Endothelial cell of hepatic sinusoid (primary cell): ENCODE measurements around the gene BRMS1L.
"Not testable (repeated sequence)": the region's sequence is repeated elsewhere in the genome, so short reads cannot be mapped to it uniquely, and the experiment has no call there.

Experiments used
- in situ Hi-C: cut with HindIII; loops from 2 replicates; pipeline ENCODE4 v1.10.0; 2017; ENCODE audit warnings: low sequenced_read_pairs

The BRMS1L gene

DNA sequence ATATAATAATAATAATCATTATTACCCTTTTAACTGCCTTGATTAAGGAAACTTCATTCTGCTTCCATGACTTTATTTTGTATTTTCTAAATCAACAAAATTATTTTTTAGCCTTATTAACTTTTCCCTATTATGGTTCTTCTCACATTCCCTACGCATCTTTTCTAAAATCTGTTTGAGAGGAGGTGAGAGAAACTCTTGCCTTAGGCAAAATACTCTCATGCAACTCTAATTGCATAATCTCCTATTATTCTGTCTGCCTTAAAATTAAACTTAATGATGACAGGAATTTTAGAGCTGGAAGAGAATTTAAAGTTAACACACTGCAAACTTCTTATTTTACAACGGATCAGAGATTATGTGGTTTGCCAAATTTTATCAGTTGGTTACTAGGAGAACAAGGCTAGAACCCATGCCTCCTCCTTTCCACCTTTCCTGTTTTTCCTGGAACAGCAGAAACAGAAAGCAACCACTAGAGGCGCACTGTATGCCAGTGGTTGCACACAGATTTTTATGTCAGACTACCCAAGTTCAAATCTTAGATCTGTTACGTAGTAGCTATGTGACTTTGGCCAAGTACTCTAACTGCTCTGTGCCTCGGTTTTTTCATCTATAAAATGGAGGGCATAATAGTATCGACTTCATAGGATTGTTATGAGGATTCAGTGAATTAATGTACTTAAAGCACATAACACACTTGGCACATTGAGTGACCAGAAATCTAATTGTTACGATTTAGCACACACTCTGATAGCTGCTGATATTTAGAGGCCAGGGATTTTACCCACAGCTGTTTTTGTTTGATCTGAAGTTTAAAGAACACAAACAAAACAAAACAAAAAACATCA, 4.3 kb upstream of the BRMS1L start:
- in situ Hi-C loops = no loop called here

DNA sequence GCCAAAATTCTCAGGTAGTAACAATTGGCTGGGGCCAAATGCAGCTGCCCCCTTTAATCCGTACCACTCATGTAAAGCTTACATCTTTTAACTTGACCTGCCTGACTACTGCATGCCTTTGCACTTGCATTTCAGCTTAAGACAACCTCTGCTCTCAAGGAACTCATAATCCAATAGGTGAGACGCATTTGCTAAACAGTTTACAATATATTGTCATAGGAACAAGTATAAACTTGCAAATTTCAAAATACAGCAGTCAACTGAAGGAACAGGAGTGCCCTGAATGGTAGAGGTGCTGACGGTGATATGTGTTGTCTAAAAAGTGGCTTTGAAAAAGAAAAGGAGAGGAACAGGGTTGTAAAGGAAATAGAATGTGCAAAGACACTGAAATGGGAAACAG, 3.6 kb upstream of the BRMS1L start:
- in situ Hi-C loops = no loop called here

- in situ Hi-C loops = not testable (repeated sequence)
These were observed 1.5 kb upstream of the BRMS1L start for GRCh38 chr14:35824446-35825165.

- in situ Hi-C loops = no loop called here
These were observed 245 bp upstream of the BRMS1L start for GRCh38 chr14:35825968-35826217.

- in situ Hi-C loops = no loop called here
These were observed 846 bp downstream of the BRMS1L start for GRCh38 chr14:35826952-35827416.

DNA sequence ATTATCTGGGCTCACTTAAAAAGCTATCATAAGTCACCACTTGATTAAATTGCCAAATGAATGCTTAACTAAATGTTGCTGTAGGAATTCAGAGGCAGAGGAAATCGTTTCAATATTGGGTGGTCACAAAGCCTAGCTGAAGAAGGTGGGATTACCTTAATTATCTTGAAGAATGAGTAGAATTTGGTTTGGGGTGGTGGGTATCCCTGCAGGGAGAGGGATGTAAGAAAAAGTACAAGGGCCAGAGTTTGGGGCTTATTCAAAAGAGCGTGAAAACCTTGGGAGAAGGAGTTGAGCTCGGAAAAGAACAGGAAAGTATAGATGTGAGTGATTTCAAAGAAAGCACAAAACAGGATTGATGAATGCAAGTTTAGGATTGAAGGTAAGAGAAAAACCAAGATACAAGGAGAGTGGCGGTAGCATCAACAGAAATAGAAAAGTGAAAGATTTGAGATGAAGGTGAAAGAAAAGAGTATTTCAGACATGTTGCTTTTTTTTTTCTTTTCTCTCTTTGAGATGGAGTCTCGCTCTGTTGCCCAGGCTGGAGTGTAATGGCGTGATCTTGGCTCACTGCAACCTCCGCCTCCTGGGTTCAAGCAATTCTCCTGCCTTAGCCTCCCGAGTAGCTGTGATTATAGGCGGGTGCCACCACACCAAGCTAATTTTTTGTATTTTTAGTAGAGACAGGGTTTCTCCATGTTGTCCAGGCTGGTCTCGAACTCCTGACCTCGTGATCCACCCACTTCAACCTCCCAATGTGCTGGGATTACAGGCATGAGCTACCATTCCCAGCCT, 1.7 kb downstream of the BRMS1L start:
- in situ Hi-C loops = no loop called here

DNA sequence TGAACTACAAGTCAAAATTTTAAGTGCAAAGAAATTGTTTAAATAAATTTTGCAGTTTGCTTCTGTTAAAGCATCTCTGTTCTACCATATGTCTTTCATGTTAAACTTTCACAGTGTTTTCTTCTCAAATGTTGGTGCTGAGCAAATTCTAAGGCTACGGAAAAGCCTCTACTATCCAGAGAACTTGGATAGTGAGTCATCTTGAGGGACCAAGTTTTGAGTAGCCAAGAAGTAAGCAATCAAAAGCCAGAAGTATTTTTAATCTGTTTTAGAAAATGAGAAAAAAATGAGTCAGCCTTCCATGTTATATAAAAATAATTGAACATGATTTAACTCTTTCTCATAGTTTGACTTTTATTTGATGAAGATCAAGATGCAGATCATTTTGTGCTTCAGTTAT, 3.3 kb downstream of the BRMS1L start:
- in situ Hi-C loops = no loop called here

DNA sequence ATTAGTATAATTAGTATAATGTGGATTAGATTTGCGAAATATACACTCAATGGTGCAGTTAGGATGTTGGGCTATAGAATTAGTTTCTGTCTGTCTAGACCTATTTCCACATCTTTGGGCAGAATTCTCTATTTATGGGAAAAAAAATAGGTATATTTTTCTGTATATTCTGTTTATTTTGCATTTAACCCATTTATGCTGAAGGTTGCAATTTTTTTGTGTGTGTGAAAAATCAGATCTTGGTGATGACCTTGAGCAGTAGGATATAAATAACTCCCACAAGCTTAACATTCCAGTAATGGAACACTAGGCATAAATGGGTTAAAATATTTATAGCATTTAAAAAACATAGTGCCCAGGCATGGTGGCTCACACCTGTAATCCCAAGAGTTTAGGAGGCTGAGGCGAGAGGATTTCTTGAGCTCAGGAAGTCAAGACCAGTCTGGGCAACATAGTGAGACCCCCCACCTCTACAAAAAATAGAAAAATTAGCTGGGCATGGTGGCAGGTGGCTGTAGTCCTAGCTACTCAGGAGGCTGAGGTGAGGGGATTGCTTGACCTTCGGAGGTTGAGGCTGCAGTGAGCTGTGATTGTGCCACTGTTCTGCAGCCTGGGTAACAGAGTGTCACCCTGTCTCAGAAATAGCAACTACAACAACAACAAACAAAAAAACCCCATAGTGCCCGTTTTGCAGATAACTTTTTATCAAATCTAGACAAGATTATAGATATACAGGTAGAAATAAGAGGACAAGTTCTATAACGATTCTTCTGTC, 9.3 kb downstream of the BRMS1L start:
- in situ Hi-C loops = no loop called here

DNA sequence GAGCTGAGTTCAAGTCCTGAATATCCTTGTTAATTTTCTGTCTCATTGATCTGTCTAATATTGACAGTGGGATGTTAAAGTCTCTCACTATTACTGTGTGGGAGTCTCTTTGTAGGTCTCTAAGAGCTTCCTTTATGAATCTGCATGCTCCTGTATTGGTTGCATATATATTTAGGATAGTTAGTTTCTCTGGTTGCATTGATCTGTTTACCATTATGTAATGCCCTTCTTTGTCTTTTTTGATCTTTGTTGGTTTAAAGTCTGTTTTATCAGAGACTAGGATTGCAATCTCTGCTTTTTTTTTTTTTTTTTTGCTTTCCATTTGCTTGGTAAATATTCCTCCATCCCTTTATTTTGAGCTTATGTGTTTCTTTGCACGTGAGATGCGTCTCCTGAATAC, 15.6 kb downstream of the BRMS1L start:
- in situ Hi-C loops = not testable (repeated sequence)

GRCh38 chr14:35842245-35842644, 16.1 kb downstream of the BRMS1L start:
- in situ Hi-C loops = not testable (repeated sequence)

DNA sequence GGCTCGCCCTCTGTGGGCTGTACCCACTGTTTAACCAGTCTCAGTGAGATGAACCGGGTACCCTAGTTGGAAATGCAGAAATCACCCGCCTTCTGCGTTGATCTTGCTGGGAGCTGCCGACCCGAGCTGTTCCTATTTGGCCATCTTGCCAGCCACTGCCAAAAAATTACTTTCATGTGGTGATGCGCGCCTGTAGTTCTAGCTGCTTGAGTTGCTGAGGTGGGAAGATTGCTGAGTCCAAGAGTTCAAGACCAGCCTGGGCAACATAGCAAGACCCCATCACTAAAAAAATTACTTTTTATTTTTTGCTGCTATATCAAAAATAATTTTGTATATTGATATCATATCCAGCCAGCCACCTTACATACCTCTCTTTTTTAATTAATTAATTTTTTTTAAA, 18.4 kb downstream of the BRMS1L start:
- in situ Hi-C loops = no loop called here

GRCh38 chr14:35847636-35848035, 21.5 kb downstream of the BRMS1L start:
- in situ Hi-C loops = no loop called here

DNA sequence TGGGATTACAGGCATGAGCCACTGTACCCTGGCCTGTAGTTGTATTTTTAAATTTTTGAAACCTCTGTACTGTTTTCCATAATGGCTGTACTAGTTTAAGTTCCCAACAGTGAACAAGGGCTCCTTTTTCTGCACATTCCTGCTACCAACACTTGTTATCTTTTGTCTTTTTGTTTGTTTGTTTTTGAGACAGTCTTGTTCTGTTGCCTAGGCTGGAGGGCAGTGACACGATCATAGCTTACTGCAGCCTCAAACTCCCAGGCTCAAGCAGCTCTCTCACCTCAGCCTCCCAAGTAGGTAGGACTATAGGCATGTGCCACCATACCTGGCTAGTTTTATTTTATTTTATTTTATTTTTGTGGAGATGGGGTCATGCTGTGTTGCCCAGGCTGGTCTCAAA, 23.0 kb downstream of the BRMS1L start:
- in situ Hi-C loops = no loop called here

DNA sequence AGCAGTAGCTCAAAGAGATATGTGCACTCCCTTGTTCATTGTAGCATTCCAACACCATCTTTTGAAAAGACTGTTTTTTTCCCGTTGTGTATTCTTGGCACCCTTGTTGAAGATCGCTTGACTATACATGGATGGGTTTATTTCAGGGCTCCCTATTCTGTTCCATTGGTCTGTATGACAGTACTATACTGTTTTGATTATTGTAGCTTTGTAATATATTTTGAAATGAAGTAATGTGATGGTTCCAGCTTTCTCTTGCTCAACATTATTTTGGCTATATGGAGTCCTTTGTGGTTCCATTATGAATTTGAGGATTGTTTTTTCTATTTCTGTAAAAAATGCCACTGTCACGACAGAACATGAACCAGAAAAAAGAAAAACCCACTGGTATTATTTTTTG, 25.7 kb downstream of the BRMS1L start:
- in situ Hi-C loops = no loop called here

GRCh38 chr14:35853225-35853624, 27.1 kb downstream of the BRMS1L start:
- in situ Hi-C loops = no loop called here

DNA sequence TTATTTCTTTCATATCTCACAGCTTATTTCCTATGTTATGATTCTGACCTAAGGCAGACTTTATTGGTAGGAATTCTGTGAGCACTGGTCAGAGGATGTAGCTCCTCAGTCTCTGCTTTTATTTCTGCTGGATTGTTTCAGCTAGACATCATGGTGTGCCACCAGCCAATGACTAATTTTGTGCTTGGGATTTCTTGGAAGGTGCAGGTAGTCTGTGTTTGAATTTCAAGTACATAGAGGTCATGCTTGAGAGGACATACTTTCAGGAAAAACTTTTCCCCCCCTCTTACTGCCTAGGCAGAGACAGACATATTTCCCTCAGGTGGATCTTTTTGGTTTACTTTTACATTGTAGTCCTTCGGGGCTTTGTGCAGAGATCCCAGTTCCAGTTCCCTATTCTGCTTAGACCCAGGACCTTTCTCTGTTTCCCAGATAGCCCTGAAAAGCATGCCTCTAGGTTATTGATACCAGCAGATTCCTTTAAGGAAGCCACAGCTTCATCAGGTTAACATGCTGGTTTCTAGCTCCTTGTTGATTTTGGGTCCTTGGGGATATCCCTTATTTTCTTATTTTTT, 28.6 kb downstream of the BRMS1L start:
- in situ Hi-C loops = no loop called here

GRCh38 chr14:35855876-35856481, 29.8 kb downstream of the BRMS1L start:
- in situ Hi-C loops = no loop called here

GRCh38 chr14:35858521-35859209, 32.5 kb downstream of the BRMS1L start:
- in situ Hi-C loops = no loop called here

- in situ Hi-C loops = no loop called here
These were observed 35.2 kb downstream of the BRMS1L start for GRCh38 chr14:35861204-35861868.
